HG02885 (cell line): ENCODE measurements around the gene HLA-DPA1.

Source experiments
- ATAC-seq: cut with Tn5 transposase; IDR thresholded peaks from one replicate; pipeline ENCODE4 v1.9.1; 2021; ENCODE audit warnings: mild to moderate bottlenecking; ENCODE audit not compliant: unreplicated experiment, poor library complexity

Gene HLA-DPA1

GRCh38 chr6:33019372-33019771 is 54.1 kb downstream of the HLA-DPA1 start:
- no peak for ATAC-seq

DNA sequence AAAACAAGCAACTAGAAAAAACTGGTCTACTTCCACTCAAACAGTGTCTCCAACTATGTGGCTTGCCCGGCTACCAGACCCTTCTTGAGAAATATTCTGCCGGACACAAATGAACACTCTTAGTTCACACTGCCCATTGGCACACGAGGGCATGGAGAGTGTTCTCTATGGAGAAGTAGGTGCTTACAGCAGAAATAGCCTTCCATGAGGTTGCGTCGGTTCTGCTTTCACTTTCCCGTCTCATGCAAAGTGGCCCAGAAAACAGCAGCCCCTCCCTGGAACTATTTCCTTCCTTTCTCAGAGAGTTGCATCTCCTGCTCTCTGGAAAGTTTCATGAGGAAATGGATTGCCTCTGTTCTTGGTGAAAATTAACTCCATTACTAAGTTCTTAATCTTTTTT is 54.5 kb downstream of the HLA-DPA1 start:
- peak; percentile 85 for ATAC-seq

- no peak for ATAC-seq
Observed at GRCh38 chr6:33018418-33018817, 55.0 kb downstream of the HLA-DPA1 start.

GRCh38 chr6:33017694-33018353 is 55.6 kb downstream of the HLA-DPA1 start:
- ATAC-seq = no peak

GRCh38 chr6:33017018-33017417 is 56.4 kb downstream of the HLA-DPA1 start:
- no peak for ATAC-seq

GRCh38 chr6:33015798-33016197 is 57.7 kb downstream of the HLA-DPA1 start:
- ATAC-seq = no peak

GRCh38 chr6:33014841-33015634 is 58.4 kb downstream of the HLA-DPA1 start:
- no peak for ATAC-seq
